NT2/D1 (cell line): ENCODE results near the gene RALBP1.

Experiments
- SUZ12 ChIP-seq: IDR thresholded peaks from 2 replicates; pipeline ENCODE4 v1.6.1; 2011; ENCODE audit not compliant: insufficient read length, insufficient read depth; ENCODE audit errors: extremely low read depth
- YY1 ChIP-seq: IDR thresholded peaks from 2 replicates; pipeline ENCODE4 v1.6.1; 2011; ENCODE audit not compliant: insufficient read length, insufficient read depth
- ZNF274 ChIP-seq: IDR thresholded peaks from 2 replicates; pipeline ENCODE4 v1.6.1; 2011; ENCODE audit warnings: mild to moderate bottlenecking, low read depth, low read length

GRCh38 chr18:9428862-9429661 lies 46.3 kb upstream of the RALBP1 start:
- TF ChIP-seq YY1 (no peak), SUZ12 (no peak), ZNF274 (no peak)
